ENCODE data around the gene RSRC1. TPM values are rescaled to one million over a fixed set of nuclear protein-coding genes. Genes with fewer than 3 reads are reported as not detected.

RSRC1 gene
- total and polyA plus RNA-seq, 11 donors = 9.5 to 24.9 (median 21.3) TPM

- H3K4me1 ChIP-seq = peaks cover 0 to 68% (median 26%) of the 10 kb centered on the region in 12 donors
Measured at GRCh38 chr3:158106766-158107471, 3.0 kb upstream of the RSRC1 start.

GRCh38 chr3:158107605-158108444 is 2.1 kb upstream of the RSRC1 start:
- Histone ChIP-seq H3K27me3 (peaks cover 36 to 67% (median 59%) of the 10 kb centered on the region in 9 donors), H3K27ac (no peak overlapping the region), H3K9me3 (no peaks in the 10 kb centered on the region), H3K4me3 (peak overlapping the region in 1 of 12 donors; percentile 26), H3K4me1 (peaks cover 0 to 67% (median 25%) of the 10 kb centered on the region in 12 donors), H3K36me3 (no peaks in the 10 kb centered on the region)
- TF ChIP-seq POLR2A (IDR thresholded peaks at IDR 0.05) (no peak), CTCF (IDR thresholded peaks at IDR 0.05) (no peak)
- ATAC-seq (no peak), DNase-seq (no peak)
- intact Hi-C loops (cut with DNase I) = loop anchor here in 1 of 10 donors (10.0 kb wide), 1 partner anchor 327 kb away; no protein-coding TSS in a partner anchor
- WGBS, 4 donors = 9 to 19% (median 16%) methylated on average over 15 of the region's 15 CpGs

More at GRCh38 chr3:158106766-158107471, 3.0 kb upstream of the RSRC1 start:
- DNase-seq = peak in 1 of 5 donors; percentile 6
- no peak for ATAC-seq
- H3K27me3 ChIP-seq = peaks cover 45 to 76% (median 68%) of the 10 kb centered on the region in 9 donors
- H3K27ac ChIP-seq = no peak overlapping the region
- TF ChIP-seq CTCF (IDR thresholded peaks at IDR 0.05) = no peak
- no peak for TF ChIP-seq POLR2A (IDR thresholded peaks at IDR 0.05)
- intact Hi-C loops (cut with DNase I) = loop anchor here in 1 of 10 donors (10.0 kb wide), 1 partner anchor 328 kb away; no protein-coding TSS in a partner anchor
- WGBS, 4 donors = 2 to 4% (median 4%) methylated on average over 33 to 37 of the region's 37 CpGs
- H3K4me3 ChIP-seq = peak overlapping the region in 10 of 12 donors; percentile 26 to 55 (median 39)
- H3K9me3 ChIP-seq = no peaks in the 10 kb centered on the region
- no peaks in the 10 kb centered on the region for H3K36me3 ChIP-seq

GRCh38 chr3:158108445-158108985 is 1.4 kb upstream of the RSRC1 start:
- no peak overlapping the region for H3K27ac ChIP-seq
- ATAC-seq (no peak), DNase-seq (no peak)
- H3K36me3 ChIP-seq = no peaks in the 10 kb centered on the region
- intact Hi-C loops (cut with DNase I) = loop anchor here in 1 of 10 donors (10.0 kb wide), 1 partner anchor 326 kb away; no protein-coding TSS in a partner anchor
- H3K9me3 ChIP-seq = peaks cover 0 to 4% (median 0%) of the 10 kb centered on the region in 12 donors
- H3K4me1 ChIP-seq = peaks cover 0 to 60% (median 22%) of the 10 kb centered on the region in 12 donors
- peaks cover 29 to 60% (median 52%) of the 10 kb centered on the region in 9 donors for H3K27me3 ChIP-seq
- TF ChIP-seq CTCF (IDR thresholded peaks at IDR 0.05) (no peak), POLR2A (IDR thresholded peaks at IDR 0.05) (no peak)
- H3K4me3 ChIP-seq = no peak overlapping the region
- WGBS, 4 donors = 10 to 29% (median 19%) methylated on average over 2 of the region's 2 CpGs
